Body of pancreas (tissue), 4 donors: ENCODE measurements around the gene AKTIP.

ENCODE experiments used
- CTCF ChIP-seq, 7 experiments: fragments of 450-650 bp in 4 of 7; fragments of 200-600 bp in 3 of 7; sonication (generic) in 3 of 7; IDR thresholded peaks; one replicate each; pipeline ENCODE4 v1.5.1; 2016 to 2019; ENCODE audit warnings: antibody characterized with exemption in 7 of 7
- POLR2A ChIP-seq, 3 donors: fragments of 450-650 bp; IDR thresholded peaks; one replicate each; pipeline ENCODE4 v1.6.1; 2016; ENCODE audit warnings: antibody characterized with exemption in 3 of 3, mild to moderate bottlenecking in 2 of 3

GRCh38 chr16:53515259-53515658 lies 12.2 kb upstream of the AKTIP start:
- TF ChIP-seq CTCF (IDR thresholded peaks at IDR 0.05) (no peak), POLR2A (IDR thresholded peaks at IDR 0.05) (no peak)
